Activated T-cell treated with anti-CD3 and anti-CD28 coated beads for 4 hours (primary cell): ENCODE measurements around the gene PTPRT.

Source experiments
- DNase-seq: peaks from one replicate; pipeline ENCODE4 v3.0.0-alpha.2; 2020

Gene PTPRT

GRCh38 chr20:42779216-42779615 lies 410.5 kb downstream of the PTPRT start:
- DNase-seq = no peak

- no peak for DNase-seq
Observed at GRCh38 chr20:42775866-42776265, 413.8 kb downstream of the PTPRT start.

GRCh38 chr20:42775037-42775436 lies 414.7 kb downstream of the PTPRT start:
- no peak for DNase-seq

- no peak for DNase-seq
Observed at GRCh38 chr20:42763015-42763414, 426.7 kb downstream of the PTPRT start.

- no peak for DNase-seq
Observed at GRCh38 chr20:42756991-42757390, 432.7 kb downstream of the PTPRT start.

GRCh38 chr20:42754706-42755105 lies 435.0 kb downstream of the PTPRT start:
- DNase-seq = no peak

GRCh38 chr20:42752620-42753019 lies 437.1 kb downstream of the PTPRT start:
- no peak for DNase-seq

GRCh38 chr20:42749556-42749955 lies 440.1 kb downstream of the PTPRT start:
- no peak for DNase-seq

- no peak for DNase-seq
Observed at GRCh38 chr20:42747765-42748411, 441.8 kb downstream of the PTPRT start.

- DNase-seq = no peak
Observed at GRCh38 chr20:42744756-42745465, 444.8 kb downstream of the PTPRT start.

- DNase-seq = no peak
Observed at GRCh38 chr20:42742926-42743325, 446.8 kb downstream of the PTPRT start.

GRCh38 chr20:42741906-42742305 lies 447.8 kb downstream of the PTPRT start:
- DNase-seq = no peak

GRCh38 chr20:42740226-42740870 lies 449.4 kb downstream of the PTPRT start:
- DNase-seq = no peak

GRCh38 chr20:42739683-42740082 lies 450.0 kb downstream of the PTPRT start:
- no peak for DNase-seq

GRCh38 chr20:42735539-42735938 lies 454.2 kb downstream of the PTPRT start:
- no peak for DNase-seq

- no peak for DNase-seq
Observed at GRCh38 chr20:42734660-42735368, 454.9 kb downstream of the PTPRT start.

GRCh38 chr20:42721923-42722322 lies 467.8 kb downstream of the PTPRT start:
- no peak for DNase-seq

- no peak for DNase-seq
Observed at GRCh38 chr20:42714298-42715141, 475.2 kb downstream of the PTPRT start.

GRCh38 chr20:42708266-42708665 lies 481.4 kb downstream of the PTPRT start:
- DNase-seq = no peak

- no peak for DNase-seq
Observed at GRCh38 chr20:42706759-42707158, 482.9 kb downstream of the PTPRT start.

GRCh38 chr20:42705550-42705949 lies 484.2 kb downstream of the PTPRT start:
- no peak for DNase-seq

- DNase-seq = no peak
Observed at GRCh38 chr20:42703744-42704143, 486.0 kb downstream of the PTPRT start.

GRCh38 chr20:42701948-42702347 lies 487.8 kb downstream of the PTPRT start:
- no peak for DNase-seq
